ENCODE measurements around the gene PRR5L.
"Not testable (repeated sequence)": the region's sequence is repeated elsewhere in the genome, so short reads cannot be mapped to it uniquely, and the experiment has no call there.

DNA sequence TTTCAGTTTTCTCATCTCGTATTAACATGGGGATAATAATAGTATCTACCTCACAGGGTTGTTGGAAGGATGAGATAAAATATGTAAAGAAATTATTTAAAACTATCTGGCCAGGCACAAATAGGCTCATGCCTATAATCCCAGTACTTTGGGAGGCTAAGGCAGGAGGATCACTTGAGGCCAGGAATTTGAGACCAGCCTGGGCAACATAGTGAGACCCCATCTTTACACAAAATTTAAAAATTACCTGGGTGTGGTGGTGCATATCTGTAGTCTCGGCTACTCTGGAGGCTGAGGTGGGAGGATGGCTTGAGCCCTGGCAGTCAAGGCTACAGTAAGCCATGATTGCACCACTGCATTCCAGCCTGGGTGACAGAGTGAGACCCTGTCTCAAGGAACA, 215.0 kb downstream of the PRR5L start:
- not testable (repeated sequence) for TF ChIP-seq EZH2 (optimal IDR thresholded peaks at IDR 0.05; ENCODE audit: low read depth, low read length)
- TF ChIP-seq, protein P1, sequence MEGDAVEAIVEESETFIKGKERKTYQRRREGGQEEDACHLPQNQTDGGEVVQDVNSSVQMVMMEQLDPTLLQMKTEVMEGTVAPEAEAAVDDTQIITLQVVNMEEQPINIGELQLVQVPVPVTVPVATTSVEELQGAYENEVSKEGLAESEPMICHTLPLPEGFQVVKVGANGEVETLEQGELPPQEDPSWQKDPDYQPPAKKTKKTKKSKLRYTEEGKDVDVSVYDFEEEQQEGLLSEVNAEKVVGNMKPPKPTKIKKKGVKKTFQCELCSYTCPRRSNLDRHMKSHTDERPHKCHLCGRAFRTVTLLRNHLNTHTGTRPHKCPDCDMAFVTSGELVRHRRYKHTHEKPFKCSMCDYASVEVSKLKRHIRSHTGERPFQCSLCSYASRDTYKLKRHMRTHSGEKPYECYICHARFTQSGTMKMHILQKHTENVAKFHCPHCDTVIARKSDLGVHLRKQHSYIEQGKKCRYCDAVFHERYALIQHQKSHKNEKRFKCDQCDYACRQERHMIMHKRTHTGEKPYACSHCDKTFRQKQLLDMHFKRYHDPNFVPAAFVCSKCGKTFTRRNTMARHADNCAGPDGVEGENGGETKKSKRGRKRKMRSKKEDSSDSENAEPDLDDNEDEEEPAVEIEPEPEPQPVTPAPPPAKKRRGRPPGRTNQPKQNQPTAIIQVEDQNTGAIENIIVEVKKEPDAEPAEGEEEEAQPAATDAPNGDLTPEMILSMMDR (IDR thresholded peaks at IDR 0.05; ENCODE audit: low read length) = not testable (repeated sequence)

Data from MM.1S (cell line).